CD1c-positive myeloid dendritic cell (primary cell): ENCODE results near the gene TSTD2.
"Not testable (repeated sequence)": the region's sequence is repeated elsewhere in the genome, so short reads cannot be mapped to it uniquely, and the experiment has no call there.

Source experiments
- DNase-seq: peaks from one replicate; pipeline ENCODE4 v3.0.0-alpha.2; 2016; ENCODE audit errors: extremely low spot score

TSTD2 gene

DNA sequence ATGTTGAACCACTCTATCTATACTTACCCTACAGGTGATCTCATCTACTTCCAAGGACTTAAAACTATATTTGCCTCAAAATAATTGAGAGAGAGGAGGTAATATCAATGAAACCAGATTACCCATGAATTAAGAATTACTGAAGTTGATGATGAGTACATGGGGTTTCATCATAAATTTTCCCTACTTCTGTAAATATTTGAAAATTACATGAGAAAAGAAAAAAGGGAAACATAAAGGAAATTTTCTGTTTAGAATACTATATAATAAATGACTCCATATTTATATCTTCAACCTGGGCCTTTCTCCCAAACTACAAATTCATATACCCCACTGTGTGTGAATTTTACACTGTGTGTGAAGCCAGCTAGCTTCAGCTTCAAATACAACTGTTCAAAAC is 2.6 kb downstream of the TSTD2 start:
- DNase-seq: peak; percentile 5

DNA sequence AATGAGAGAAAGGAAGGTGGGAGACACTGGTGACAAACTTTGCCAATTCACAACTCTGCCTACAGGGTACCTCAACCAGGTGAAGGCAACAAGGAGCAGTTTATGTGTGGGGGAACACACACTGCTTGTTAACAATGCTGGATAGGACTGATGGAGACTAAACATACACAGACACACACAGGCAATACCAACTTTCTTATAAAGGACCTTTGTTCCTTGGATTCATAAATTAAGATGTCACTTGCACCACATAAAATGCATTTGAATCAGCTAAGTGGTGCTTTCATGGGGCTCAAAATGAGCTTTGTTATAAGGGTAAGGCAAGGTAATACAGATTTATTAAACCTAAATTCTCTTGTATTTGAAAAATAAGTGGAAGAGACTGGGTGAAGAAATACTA is 4.0 kb downstream of the TSTD2 start:
- no peak for DNase-seq

DNA sequence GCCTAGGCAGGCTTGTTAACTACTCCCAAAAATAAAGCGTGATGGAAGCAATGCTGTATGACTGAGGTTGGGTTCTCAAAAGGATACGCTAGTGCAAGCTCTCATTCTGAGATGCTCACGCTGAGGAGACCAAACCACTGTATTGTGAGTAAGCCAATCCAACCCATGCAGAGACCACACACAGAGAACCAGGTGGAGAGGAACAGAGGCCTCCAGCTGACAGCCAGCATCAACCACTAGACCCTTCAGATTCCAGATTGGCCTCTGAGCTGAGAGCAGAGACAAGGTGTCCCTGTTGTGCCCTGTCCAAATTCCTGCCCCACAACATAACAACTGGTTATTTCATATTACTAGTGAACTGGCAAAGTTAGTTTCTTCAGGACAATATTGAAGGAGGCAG is 4.5 kb downstream of the TSTD2 start:
- DNase-seq: no peak

DNA sequence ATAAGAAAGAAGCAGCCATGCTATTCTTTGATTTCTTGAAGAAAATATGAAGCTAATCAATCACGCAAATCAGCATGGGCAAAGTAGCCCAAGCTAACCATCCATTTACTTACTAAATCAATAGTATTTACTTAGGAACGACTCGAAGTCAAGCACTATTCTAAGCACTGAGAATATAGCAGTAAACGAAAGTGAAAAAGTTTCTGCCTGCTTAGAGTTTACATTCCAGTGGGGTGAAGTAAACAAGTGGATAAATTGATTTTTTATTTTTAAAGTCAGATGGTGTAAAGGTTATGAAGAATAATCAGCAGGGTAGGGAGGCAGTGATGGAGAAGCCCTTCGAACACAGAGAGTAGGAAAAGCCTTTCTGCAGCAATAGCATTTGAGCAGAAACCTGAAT is 5.5 kb downstream of the TSTD2 start:
- no peak for DNase-seq

DNA sequence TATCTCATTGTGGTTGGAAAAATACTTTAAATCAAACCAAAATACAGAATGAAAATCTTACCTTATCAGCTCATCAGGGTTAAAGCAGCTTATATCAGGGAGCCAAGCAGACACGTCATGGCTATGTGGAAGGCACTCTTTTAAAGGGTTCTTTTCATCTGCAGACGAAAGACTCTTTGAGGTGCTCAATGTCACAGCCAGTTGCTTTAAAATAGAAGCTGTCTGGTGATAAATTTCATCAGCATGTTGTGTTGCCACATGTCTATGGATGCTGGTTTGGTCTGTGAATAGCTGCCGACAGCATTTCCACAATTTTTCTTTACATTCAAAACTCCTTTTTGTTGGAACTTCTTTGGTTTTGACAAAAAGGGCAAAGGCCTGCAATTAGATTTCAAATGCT is 7.5 kb downstream of the TSTD2 start:
- DNase-seq: no peak

DNA sequence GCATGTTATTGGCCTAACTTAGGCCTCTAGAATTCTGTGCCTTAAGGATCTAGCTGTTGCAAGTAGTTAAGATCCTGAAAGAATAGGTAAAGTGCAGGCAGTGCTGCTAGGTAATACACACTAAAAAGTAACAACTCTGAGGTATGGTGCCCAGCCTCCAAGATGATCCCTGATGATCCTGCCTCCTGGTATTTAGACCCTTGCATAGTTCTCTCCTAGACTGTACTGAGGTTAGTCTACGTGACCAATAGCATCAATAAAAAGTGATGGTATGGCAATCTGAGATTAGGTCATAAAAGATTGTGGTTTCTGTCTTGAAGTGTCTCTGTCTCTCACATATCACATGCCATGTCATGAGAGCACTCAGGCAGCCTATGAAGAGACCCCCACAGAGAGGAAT is 9.2 kb downstream of the TSTD2 start:
- no peak for DNase-seq

DNA sequence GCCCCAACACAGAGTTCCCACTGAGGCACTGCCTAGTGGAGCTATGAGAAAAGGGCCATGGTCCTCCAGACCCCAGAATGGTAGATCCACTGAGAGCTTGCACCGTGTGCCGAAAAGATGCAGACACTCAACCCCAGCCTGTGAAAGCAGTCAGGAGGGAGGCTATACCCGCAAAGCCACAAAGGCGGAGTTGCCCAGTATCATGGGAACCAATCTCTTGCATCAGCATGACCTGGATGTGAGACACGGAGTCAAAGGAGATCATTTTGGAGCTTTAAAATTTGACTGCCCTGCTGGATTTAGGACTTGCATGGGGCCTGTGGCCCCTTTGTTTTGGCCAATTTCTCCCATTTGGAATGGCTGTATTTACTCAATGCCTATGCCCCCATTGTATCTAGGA is 10.7 kb downstream of the TSTD2 start:
- DNase-seq: not testable (repeated sequence)

DNA sequence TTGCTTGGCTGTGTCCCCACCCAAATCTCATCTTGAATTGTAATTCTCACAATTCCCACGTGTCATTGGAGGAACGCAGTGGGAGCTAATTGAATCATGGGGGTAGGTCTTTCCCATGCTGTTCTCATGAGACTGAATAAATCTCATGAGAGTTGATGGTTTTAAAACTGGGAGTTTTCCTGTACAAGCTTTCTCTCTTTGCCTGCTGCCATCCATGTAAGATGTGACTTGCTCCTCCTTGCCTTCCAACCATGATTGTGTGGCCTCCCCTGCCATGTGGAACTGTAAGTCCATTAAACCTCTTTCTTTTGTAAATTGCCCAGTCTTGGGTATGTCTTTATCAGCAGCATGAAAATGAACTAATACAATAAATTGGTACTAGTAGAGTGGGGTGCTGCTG is 13.1 kb downstream of the TSTD2 start:
- not testable (repeated sequence) for DNase-seq

DNA sequence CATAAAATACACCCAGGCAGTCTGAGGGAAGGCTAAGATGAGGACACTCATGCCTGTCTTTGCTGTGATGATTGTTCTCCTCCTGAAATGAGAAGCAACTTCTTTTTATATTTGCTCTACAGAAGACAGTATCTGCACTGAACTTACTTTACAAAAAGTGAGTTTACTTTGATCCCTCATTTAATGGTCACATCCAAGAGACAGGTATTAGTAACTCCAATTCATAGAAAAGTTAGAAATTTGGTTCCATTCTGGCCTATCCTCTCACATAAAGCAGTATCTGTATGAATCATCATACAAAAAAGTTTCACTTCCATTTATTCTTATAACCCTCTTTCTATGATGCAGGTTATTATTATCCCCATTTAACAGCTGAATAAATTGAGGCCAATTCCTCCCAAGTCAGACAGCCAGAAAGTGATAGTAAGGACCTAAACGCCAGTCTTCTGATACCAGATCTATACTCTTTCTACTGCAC is 15.2 kb downstream of the TSTD2 start:
- DNase-seq: no peak

DNA sequence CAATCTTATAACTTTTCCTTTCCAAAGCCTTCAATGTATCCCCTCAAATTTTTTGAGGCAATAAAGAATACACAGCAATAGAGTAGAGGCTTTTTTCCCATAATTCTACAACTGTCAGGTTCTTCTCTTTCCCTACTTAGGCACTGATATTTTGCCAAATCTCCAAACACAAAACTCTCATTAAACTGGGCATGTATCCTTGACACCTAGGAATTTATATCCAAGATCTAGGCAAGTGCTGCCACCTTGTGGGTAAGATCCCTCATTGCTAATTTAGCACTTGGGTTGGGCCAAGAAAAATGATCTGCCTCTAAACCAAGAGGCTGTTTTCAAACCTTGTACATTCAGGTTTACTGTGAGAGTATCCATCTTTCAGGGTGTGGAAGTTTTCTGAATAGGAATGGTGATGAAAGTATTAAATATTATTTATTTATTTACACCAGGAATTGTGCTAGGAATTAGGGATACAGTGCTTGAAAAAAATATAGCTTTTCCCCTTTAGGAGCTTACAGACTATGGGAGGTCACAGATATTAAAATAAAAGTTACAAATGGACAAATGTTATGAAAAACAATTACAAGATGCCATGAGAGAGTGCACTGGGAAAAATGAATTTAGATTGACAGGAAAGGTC is 17.6 kb downstream of the TSTD2 start:
- peak; percentile 73 for DNase-seq

DNA sequence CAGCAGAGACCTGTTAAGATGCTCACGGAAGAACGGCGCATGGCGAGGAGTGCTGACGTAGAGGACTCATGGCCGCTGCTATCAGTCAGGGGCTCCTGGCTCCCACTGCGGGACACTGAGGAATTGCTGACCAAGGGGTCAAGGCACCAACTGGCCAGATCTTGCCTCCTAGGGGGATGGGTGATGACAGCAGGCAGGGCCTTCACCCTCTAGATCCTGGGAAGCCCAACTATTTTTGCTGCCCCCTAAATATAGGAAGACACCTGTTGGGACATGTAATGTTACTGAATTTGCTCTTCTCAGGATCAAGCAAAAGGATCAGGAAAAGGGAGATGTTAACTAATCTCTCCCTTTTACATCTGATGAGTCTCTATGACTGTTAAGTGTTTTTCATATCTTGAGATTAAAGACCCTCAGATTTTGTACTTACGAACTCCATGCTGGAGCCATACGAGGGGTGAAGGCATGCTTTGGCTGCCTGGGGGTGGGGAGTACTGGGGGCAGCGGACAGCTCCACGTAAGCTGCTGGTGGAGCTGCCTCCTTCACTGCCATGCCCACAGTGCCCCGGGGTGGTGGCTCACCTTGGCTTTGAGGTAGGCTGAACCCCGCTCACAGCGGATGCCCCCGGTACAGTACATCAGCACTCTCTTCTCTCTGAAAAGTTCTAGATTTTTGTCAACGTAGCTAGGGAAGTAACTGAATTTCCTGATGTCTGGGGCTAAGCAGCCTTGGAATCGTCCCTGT is 28.1 kb downstream of the TSTD2 start:
- no peak for DNase-seq

DNA sequence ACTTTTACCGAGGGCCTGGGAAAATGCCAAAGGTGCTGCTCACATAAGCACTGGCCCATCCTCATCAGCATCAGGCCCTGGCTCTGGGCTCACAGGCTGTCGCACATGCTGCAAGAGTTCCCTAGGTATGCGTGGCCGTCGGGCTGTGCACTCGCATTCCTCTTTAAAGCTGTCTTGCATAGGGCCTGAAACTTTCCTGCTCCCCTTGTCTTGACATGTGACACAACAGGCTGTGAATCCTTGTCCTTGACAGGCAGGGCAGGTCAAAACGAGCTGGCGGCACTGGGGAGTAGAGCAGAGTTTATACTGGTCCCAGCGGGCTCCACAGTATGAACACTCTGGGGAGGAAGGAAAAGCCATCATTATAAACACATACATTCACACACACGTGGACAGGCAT is 30.7 kb downstream of the TSTD2 start:
- DNase-seq: no peak

DNA sequence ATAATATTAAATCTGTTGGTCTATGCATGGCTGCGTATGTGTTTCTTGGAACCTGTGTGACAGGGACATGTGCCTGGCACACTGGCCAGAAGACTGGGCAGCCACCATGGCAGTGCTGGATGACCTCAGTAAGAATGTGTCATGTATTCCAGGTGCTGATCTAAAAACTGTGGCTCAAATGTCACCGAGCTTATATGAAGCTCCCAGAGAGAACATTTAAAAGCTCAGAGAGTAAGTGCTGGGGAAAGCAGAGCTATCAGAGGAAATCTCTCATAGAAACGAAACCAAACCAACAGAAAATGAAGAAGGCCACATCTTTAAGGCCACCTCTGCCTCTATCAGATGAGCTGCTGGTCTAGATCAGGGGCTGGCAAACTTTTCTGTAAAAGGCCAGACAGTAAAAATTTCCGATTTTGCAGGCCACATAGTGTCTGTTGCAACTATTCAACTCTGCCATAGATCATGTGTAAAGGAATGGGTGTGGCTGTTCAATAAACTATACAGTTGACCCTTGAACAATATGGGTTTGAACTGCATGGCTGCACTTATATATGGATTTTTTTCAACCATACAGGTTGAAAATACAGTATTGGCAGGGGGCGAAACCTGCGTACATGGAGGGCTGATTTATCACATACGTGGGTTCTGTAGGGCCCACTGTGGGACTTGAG is 31.8 kb downstream of the TSTD2 start:
- DNase-seq: no peak

DNA sequence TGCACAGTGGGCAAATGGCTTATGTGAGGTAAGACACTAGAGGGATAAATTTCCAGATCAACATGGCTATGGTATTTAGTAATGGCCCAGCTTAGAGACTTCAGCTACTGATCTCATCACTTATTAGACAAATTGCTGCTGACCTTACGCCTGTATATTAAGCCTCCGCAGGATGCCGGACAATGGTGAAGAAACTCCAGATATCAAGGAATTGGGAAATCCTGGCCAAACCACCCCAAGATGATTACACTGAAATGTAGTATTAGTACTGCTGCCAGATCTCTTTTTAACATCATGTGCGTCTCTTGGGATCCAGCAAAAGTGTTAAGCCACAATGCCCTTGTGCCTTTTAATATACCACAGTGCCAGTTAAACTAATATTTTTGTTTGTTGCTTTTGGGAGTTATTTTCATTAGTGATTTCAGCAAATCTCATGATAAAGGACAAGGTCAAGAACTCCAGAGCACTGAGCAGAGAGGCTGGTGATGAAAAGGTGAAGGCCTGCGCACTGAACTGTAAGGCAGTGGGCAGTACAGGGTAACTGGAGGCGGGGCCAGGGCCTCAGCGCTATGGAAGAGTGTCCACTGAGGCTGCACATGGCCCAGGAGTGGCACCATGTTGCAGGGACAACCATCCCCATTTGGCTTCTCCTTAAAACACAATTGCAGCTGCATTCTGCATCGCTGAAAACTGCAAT is 32.5 kb downstream of the TSTD2 start:
- DNase-seq: no peak

DNA sequence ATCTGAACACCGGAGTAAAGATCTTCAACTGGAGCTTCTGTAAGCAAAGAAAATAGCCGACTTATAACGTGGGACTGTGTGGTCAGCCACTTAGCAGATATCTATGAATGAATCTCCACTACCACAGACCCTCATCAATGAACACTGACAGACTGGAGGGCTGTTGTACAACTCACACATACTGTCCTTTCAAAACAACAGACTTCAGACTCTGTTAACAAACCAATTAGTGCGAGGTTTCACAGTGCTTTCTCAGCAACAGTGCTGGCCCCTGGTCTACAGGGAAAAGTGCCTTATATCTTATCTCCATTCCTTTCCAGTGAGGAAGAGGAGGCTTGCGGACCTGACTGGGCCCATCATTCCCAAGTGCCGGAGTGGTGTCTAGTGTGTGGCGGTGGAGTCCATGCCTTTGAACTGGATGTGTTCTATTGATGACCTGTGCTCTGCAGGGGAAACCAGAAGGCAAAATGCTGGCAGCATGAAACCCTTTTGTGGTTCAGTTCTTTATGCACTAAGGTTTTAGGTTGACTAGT is 33.8 kb downstream of the TSTD2 start:
- no peak for DNase-seq

DNA sequence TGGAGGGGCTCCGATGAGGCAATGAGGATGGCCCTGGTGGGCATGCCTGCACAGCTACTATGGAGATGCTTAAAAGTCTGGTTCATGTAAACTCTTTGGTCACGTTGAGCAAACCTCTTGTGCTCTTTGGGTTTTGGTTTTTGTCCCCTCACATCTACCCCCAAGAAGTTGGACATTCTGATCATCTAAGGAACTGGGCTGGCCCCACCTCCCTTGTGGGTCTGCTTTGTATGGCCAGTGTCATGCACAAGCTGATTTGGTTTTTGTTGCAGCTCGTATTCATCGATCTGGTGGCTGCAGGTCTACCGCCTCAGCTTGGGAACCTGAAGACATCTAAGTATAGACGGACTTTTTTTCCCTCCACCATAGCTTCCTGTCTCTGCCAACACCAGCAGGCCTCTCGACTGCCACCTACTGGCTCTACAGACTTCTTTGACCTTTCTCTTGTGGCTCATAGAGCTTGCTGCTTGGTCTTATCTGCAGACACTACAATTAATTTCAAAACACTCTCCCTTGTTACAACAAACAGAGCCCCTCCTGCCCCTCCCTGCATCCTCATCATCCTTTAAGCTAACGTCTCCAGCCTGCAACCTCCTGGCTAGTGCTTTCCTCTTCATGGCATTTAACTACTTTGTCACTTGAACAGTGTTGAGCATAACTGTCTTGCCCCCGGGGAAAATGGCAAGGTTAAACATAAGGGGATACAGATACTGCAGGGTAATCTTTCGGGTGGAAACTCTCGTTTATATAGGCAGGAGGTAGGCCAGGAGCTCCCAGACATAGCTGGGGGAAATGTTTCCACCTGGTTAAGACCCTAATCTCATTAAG is 34.5 kb downstream of the TSTD2 start:
- peak; percentile 79 for DNase-seq

DNA sequence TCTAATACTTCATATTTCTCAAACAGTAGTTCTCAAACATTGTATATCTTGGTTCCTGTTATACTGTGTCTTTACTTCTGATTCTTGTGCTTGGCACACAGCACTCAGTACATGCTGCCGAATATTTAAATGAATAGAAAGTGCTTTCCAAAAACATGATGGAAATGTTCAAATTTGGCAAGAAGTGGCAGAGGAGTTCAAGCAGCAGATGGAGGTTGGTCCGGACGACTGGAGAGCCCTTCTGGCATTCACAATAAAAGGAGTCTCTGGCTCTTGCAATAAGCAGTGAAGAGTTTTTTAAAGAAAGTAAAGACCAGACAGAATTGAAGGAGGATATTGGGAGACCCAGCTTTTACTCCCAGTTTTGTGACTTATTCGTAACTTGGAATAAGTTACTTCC is 36.3 kb downstream of the TSTD2 start:
- DNase-seq: no peak

DNA sequence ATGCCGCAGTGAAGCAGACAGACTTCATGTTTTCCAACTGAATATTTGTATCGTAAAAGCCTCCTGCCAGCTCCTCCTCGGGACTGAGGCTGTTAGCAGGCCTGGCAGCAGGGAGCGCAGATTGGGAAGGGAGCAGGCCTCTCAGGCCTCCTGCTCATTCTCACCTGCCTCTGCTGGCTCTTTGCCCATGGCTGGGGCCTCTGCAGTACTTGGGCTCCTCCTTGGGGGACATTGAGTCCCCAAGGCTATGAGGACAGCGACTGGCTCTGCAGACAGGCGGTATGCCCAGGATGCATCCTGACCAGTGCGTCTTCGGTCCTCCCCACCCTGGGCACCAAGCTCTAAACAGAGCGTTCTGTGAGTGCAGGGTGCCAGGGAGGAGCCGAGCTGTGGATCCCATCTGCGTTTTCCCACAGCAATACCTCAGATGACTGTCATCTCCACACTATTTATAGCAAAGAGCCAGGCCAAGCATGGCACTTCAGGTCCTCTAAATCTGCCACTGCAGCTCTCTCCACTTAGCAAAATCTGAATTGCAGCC is 38.7 kb downstream of the TSTD2 start:
- no peak for DNase-seq

DNA sequence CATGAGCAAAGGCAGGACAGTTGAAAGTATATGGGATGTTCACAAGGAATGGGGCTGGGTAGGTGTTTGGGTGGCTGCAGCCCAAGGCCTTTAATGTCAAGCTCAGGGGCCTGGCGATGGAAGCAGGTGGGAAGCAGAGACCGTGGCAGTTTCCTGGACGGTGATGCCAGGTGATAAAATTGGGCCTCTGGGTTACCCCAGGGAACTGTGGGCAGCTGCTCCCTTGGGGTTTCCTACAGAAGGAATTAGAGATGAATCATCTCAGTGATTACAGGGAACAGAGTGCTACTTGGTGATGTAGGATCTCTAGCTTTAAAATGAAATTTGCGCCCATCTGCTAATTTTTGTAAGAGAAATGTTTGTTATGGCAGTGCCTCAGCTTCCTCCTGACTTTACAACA is 39.2 kb downstream of the TSTD2 start:
- no peak for DNase-seq

DNA sequence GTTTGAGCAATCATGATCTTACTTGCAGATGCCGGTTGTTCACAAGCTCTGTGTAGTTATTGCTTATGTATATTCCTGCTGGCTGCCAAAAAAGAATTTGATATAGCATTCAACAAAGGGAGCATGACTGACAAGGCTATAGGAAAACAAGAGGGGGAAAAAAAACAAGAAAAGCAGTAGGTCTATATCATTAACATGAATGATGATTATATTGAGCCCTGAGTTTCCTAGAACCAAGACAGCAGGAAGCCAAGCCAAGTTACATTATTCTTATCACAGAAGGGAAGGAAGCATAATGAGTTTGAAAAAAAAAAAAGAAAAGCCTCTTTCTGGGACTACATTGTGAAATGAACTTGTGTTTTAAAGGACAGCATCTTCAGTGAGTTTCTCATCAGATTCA is 41.0 kb downstream of the TSTD2 start:
- DNase-seq: no peak

DNA sequence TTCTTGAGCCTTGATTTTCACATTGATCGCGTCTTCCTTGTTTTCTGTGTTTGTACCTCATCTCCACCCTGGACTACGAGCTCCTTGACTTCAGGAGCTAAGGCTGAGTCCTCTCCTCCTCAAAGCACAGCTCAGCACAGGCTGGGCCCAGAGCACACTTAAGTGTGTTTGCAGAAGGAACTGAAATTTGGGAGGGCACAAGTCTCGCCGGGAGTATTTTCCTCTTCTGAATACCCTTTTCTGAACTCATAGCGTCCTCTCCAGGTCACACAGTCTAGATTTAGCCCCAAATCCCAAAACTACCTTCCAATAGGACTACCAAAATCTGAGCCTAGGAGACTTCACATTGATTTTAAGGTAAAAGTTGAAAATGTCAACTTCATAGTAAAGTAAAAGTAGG is 41.6 kb downstream of the TSTD2 start:
- DNase-seq: no peak
